ENCODE data around the gene ZNF189. TPM values are rescaled to one million over a fixed set of nuclear protein-coding genes. Genes with fewer than 3 reads are reported as not detected.

Gene ZNF189
- 10 to 100 TPM; 12.8 to 13.4 TPM for total RNA-seq

DNA sequence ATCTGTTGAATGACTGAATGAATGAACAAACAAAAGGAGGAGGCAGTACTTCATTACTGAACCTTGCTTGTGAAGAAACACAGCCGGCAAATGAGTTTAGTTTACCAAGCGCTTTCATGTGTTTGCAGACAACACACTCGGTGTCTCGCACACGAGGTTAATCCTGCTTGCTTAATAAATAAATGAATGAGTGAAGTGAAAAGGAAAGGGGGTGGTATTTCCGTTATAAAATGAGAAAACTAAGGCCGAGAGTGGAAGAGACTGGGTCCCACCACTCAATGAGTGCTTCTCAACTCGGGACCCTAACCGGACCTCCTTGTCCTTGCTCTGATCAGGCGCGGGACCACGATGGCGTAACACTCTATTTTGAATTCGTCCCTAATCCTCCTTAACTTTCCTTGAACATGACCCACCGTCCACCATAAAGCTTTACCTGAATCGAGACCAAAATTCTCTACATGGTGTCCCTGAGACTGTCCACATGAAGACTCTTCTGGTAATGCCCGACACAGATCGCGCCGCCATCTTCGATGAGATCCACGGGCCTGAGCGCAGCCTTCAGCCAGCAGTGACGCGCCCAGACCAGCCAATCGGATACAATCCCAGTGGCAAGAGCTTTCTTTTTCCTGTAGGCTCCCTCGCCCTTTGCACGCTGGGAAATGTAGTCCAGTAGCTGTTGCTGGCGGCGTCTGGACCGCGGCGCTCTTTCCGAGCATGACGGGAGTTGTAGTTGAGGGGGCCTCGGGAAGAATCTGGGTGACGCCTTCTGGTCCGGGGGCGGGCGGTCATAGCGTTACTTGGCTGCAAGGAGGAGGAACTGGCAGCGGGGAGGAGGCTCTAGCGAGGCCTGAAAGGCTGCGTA lies at the start of gene ZNF189, which contains the start of gene MRPL50:
Gene ZNF189 (plus strand): TSS at position 784 of the 862 bp plus-strand sequence. CDS start 306 bp downstream, outside the sequence.
Gene MRPL50 (minus strand): TSS at position 551 of the 862 bp plus-strand sequence. CDS start 26 bp downstream, at position 525.

DNA sequence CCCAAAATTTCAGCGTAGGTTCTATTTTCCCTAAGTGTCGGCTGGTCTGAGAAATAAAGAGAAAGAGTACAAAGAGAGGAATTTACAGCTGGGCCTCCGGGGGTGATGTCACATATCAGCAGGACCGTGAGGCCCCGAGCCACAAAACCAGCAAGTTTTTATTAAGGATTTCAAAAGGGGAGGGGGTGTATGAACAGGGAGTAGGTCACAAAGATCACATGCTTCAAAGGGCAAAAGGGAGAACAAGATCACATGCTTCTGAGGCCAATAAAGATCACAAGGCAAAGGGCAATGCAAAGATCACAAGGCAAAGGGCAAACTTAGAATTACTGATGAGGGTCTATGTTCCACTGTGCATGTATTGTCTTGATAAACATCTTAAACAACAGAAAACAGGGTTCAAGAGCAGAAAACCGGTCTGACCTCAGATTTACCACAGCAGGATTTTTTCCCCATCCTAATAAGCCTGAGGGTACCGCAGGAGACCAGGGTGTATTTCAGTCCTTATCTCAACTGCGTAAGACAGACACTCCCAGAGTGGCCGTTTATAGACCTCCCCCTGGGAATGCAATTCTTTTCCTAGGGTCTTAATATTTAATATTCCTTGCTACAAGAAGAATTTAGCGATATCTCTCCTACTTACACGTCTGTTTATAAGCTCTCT lies 13.6 kb upstream of the ZNF189 start, which contains the start of gene BAAT:
Gene BAAT (minus strand): TSS at position 134 of the 664 bp plus-strand sequence. CDS start 13,602 bp downstream, outside the sequence.

DNA sequence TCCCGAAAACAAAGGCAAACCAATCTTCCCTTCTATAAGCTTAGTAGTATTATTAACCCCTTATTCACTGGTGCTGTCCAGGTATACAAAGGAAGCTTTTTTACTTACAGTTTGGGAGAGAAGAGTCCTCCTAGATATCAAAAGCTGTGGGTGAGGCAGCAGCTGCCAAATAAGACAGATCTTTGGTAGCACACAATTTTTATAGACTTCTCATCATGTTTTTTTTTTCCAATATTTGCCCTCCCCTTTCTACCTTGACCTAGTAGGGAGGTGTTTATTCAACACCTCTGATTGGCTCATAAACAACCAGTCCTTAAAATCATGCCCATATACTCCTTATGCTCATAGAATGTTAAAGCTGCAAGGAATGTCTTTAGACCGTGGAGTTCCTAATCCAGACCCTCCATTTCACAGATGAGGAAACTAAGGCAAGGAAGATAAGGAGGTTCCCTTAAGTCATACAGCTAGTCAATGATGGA lies 37.0 kb downstream of the ZNF189 start, which contains the start of gene ALDOB:
Gene ALDOB (minus strand): TSS at position 174 of the 479 bp plus-strand sequence. CDS start 4,887 bp downstream, outside the sequence.

Other genes starting within 250 kb of the ZNF189 start
- not detected for gene BAAT, start 13.8 kb upstream of the ZNF189 start, total RNA-seq
- 10 to 100 TPM in 1 of 2 experiments, 1 to 10 TPM in 1; 9.9 to 10.9 TPM for gene MRPL50, start 233 bp upstream of the ZNF189 start, total RNA-seq
- not detected for gene ALDOB, start 36.9 kb downstream of the ZNF189 start, total RNA-seq
- gene RNF20, start 135.0 kb downstream of the ZNF189 start, total RNA-seq, result 10 to 100 TPM; 46.7 to 46.8 TPM
- gene PPP3R2, start 196.1 kb downstream of the ZNF189 start, total RNA-seq, result not detected